T-helper 9 cell (primary cell): Measurements from ENCODE around the gene CAMK2G.
"Not testable (repeated sequence)": the region's sequence is repeated elsewhere in the genome, so short reads cannot be mapped to it uniquely, and the experiment has no call there.

Experiments
- DNase-seq: peaks from one replicate; pipeline ENCODE4 v3.0.0-alpha.2; 2020

Gene CAMK2G

DNA sequence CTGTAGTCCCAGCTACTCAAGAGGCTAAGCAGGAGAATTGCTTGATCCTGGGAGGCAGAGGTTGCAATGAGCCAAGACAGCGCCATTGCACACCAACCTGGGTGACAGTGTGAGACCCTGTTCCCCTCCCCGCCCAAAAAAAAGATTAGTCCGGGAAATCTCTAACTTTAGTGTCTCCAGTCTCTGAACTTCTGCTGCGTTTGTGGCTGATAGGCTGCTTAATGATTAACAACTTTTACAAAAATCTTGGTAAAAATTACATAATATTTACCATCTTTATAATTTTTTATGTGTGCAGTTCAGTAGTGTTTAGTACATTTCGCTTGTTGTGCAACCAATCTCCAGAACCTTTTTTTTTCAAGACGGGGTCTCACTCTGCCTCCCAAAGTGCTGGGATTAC lies 26.9 kb upstream of the CAMK2G start:
- no peak for DNase-seq

DNA sequence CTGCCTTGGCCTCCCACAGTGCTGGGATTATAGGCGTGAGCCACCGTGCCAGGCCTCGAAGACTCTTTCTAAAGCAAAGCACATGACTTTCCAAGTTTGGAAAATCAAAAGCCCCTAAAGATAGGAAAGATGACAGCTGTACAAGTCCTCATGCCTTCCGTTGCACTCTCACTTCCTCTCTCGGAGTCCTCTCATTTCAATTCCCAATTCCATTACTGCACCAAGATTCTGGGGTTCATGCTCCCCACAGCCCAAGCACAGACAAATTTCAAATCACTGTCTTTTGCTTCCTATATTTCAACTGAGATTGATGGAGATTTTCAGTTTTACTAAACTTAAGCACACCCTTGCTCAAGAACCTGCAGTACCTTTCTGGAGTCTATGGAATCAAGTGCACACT lies 25.7 kb upstream of the CAMK2G start:
- DNase-seq, result no peak

DNA sequence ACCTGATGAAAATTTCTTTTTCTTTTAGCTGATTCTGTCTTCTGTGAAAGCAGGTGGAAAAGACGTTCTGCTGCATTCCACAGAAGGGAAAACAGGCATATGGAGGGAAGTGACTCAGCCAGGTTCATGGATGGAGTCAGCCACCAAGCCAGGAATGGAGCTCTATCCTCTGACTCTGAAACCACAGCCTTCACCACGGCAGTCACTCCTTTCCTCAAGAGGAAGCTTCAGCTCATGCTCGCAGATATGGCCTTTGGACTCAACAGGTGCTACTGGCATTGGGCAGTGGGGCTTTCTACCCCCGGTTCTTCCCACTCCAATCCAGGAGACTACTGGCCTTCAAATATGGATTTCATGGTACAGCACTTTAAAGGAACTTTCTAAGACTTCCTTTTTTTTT lies 25.1 kb upstream of the CAMK2G start:
- DNase-seq, result no peak

DNA sequence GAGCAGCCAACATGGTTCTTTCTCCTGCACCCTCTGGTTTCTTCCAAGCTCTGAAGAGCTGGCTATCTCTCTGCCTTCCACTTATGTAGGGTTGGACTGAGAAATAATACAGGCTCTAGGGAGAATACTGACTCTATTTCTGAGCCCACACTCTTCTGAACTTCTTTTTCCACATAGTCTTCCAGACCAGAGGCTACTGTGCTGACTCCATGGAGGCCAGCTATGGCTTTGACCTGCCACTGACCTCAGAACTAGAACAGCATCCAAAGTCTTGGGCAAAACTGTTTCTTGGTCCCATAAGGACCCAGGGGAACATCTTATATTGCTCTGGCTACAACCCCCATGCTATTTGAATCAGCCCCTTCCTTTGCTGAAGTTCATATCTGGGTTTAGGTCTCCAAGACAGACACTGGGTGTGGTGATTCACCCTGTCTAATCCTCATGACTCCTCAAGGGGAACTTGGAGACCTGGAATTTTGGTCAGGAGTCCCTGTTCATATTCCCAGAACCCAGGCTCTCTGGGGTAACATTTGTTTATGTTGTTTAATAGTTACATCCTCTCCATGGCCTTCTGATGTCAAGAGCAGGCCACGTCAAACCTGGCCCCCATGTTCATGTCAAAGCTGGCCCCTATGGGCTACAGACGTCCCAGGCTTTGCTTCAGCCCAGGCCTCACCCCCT lies 24.5 kb upstream of the CAMK2G start:
- no peak for DNase-seq

DNA sequence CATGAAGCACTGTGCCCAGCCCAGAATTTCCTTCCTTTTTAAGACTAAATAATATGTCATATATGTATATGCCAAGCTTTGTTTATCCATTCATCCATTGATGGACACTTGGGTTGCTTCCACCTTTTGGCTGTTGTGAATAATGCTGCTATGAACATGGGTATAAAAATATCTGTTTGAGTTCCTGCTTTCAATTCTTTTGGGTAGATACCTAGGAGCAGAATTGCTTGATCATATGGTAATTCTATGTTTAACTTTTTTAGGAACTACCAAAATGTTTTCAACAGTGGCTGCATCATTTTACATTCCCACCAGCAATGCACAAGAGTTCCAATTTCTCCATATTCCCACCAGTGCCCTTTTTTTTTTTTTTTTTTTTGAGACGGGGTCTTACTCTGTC lies 23.3 kb upstream of the CAMK2G start:
- DNase-seq, result no peak

DNA sequence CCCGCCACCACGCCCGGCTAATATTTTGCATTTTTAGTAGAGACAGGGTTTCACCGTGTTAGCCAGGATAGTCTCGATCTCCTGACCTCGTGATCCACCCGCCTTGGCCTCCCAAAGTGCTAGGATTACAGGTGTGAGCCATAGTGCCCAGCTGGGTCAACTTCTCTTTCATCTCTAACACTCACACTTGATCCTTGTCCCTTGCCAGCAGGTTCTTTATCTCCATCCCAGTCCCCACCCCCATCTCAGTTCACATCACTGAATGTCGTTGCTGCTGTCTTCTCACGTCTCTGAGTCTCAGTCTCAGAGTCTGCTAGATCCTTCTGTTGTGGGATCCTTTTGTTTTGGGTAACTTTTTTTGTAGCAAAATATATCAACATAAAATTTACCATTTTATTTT lies 21.0 kb upstream of the CAMK2G start:
- DNase-seq, result not testable (repeated sequence)

DNA sequence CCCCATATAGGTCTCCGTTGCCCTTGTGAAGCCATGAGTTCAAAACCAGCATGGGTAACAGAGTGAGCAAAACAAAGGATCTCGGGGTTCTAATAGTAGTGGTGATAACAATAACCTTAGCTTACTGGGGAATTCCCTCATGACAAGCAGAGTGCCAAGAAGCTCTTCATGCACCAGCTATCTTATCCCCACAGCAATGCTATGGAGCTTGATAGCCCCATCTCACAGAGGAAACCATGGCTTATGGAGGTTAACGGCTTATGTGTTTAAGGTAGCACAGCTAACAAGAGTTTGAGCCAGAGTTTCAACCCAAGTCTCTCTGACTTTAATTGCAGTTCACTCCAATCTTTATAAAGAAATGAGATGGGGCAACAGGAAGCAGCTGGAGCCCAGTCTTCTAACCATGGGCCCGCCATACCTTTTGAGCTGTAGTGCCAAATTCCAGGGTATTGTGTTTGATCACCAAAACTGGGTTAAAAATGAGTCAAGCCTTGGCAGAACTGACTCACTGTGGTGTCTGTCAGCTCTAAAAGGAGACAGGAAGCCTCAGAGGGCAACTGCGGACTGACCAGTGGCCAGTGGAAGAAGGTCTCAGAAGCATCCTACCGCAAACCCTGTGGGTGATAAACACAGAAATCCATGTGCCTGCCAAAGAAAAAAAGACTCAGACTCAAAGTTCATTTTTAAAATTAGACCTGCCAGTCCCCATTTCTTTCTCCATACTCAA lies 20.1 kb upstream of the CAMK2G start:
- DNase-seq, result no peak

DNA sequence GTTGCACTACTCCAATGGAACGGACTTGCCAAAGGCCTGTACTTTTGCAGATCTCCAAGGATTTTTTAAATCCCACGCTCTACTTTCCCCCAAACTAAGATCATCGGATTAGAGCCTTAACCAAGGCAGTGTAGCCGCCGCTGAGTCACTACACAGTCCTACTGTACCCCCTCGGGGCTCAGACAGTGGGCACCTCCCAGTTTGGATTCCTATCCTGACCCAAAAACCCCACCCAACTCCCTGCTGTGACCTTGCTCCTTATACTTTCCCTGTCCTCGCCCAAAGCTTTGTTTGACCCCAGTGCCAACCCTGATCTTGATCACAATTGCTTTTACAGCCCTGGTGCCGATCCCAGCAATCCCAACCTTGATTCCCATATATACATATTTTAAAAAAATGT lies 19.1 kb upstream of the CAMK2G start:
- no peak for DNase-seq

DNA sequence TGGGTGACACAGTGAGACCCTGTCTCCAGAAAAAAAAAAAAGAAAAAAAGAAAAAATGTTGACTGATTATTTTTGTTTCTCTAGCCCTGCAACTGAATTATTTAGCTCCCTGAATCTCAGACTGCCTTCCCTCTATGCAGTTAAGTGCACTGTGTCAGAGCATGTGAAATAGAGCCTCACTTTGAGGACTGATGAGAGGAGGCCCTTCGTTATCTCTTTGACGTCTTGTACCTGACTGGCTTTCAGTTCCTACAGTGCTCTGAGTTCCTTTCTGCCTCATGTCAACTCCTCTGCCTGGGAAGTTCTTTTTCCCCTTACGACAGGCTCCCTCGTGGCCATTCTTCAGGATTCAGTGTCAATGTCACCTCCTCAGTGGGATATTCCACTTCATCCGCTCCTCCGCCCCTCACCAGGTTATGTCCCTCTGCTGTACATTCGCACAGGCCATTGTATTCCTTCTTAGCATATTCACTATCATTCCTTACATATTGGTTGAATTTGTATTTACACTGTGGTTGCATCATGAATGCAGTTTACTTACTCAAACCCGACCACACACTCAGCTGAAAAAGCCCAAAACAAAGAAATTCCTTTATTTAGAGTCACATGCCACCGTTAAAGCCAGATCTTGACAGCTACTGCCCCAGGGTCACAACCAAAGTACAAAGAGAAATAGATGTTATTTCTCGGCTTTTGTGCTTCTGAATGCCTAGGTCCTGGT lies 18.1 kb upstream of the CAMK2G start:
- DNase-seq, result no peak

DNA sequence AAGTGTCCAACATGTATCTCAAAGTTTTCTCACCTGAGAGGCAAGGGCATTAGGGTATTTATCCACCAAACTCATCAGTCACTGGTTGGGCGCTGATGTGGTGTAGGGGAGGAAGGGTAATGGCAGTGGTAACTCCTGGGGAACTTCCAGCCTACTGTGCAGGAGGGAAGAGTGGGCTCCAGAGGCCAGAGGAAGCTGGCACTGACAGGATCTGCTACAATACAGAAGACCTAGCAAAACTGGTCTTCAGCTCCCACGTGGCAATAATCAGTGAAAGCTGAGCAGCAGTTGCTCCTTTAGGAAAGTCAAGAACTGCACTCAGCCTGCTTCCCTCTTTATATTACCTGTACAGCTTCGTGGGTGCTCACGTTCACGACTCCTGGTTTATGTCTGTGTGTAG lies 17.2 kb upstream of the CAMK2G start:
- no peak for DNase-seq

DNA sequence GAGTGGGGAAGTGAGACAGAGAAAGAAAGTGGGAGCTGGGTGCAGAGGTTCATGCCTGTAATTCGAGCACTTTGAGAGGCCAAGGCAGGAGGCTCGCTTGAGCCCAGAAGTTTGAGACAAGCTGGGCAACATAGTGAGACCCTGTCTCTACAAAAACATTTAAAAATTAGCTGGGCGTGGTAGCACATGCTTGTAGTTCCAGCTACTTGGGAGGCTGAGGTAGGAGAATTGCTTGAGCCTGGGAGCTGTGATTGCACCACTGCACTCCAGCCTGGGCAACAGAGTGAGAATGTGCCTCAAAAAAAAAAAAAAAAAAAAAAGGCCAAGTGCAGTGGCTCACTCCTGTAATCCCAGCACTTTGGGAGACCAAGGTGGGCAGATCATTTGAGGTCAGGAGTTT lies 16.5 kb upstream of the CAMK2G start:
- not testable (repeated sequence) for DNase-seq

DNA sequence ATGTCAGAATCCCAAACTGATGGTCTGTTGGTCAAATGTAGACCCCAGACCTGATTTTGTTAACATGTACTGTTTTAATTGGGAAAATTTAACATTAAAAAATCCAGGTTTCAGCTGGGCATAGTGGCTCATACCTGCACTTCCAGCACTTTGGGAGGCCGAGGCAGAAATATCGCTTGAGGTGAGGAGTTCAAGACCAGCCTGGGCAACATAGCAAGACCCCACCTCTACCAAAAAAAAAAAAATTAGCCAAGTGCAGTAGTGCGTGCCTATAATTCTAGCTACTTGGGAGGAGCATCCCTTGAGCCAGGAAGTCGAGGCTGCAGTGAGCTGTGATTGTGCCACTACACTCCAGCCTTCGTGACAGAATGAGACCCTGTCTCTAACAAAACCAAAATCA lies 15.9 kb upstream of the CAMK2G start:
- no peak for DNase-seq

DNA sequence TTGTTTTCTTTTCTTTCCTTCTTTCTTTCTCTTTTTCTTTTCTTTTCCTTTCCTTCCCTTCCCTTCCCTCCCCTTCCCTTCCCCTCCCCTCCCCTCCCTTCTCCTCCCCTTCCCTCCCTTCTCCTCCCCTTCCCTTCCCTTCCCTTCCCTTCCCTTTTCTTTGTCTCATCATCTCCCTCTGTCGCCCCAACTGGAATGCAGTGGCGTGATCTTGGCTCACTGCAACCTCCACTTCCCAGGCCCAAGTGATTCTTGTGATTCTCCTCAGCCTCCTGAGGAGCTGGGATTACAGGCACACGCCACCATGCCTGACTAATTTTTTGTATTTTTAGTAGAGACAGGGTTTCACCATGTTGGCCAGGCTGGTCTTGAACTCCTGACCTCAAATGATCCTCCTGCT lies 15.1 kb upstream of the CAMK2G start:
- not testable (repeated sequence) for DNase-seq

DNA sequence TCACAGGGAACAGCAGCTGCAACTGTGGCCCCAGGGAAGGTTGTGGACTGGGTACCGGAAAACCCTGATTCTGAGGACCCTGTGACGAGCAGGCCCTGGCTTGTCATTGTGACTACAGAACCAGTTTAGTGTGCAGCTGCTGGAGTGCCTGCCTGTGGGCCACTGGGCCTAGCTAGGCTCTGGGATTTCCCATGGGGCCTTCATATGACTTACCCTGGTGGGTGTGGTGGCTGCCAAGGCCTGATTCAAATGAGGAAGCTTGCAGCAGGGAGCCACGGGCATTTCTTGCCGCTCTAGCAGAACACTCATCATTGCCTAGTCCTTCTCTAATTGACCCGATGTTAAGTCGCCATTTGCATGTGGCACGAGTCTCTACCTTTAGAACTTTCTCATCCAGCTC lies 14.7 kb upstream of the CAMK2G start:
- DNase-seq, result no peak

DNA sequence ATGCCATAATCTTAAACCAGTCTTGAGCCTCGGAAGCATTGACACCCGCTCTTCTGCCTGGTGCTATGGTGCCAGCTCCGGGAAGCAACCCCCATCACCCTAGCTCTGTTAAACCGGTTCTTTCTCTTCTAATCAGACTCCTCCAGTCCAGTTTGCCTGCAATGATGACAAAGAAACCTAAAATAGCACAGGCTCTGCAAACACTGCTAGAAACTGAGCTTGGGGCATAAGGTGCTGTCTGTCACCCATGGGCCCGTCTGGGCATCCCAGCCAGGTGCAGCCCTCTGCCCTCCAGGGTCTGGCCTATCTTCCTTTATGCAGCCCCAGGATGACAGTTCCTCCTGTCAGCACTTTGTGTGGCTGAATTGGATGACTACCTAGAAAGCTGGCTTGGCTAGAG lies 14.2 kb upstream of the CAMK2G start:
- DNase-seq, result no peak

DNA sequence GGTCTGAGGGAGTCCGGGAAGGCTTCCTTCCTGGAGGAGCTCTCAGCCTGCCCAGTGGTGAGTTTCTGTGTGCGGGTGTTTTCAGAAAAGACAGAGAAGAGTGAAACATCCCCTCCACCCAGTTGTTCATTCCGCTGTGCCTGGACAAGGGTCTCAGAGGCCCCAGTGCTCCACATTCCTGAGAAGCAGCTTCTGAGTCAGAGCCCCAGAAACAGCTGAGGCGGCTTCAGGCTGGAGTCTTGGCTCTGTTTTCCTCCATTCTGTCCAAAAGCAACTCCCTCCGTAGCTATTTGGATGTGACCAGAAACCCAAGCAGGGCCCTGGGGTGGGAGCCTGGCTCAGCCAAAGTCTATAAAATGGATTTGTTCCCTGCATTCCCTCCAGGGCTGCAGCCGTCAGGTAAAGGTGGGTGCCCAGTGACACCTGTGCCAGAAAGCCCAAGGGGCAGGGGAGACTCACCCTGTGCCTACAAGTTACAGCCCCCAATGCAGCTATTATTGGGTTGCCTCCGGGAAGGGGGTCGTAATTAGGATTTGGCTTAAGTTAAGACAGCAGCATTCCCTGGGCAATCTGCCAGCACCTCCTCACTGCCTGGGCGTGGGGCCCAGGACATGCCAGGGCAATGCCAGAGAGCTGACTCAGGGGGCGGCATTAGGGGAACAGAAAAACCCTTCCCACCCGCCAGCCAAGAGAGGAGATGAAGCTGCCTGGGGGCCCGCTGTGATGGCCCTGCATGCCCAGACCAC lies 13.1 kb upstream of the CAMK2G start:
- DNase-seq, result no peak

DNA sequence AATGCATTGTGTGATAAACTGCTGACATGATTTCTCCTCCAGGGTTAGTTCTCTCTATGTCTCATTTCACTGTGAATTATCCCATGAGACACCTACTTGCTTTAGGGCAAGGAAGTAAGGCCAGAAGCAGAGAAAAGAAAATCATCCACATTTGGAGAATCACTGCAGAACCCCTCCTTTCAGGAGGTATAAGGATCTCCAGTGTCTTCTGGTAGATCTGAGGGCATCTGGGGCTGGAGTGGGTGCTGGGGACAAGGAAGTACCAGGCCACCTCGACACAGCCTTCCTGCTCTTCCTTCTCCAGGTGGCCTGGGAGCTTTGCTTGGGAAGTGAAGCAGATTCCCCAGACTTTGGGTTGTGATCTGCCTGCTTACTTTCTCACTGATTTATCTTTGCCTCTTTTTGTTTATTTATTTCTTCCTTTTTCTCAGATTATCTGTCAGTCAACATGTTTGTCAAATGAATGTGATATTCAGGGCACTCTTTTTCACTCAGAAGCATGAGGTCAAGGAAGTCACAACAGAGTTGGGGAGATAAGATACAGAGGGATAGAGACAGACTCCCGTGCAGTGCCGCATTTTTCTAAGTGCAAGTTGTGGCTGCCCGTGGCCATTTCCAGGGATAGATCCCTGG lies 12.4 kb upstream of the CAMK2G start:
- DNase-seq, result no peak

DNA sequence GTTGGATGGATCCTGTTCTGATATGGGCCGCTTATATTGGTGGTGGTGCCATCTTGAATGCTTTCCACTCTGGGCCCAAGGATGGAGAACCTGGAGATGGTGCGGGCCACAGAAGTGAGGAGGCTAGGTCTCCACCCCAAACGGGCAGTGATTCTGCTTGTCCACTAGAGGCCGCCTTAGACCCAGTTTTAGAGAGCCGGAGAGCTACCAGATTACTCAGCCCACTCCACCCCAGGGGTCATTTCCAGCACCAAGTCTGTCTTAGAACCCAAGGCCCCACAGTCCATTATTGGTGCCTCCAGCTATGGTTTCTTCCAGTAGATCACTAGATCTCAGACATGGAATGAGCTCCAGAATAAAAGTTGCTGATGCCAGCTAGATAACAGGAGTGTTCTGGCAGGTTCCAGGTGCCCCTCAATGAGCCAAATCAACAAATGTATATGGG lies 11.8 kb upstream of the CAMK2G start:
- peak; percentile 53 for DNase-seq

DNA sequence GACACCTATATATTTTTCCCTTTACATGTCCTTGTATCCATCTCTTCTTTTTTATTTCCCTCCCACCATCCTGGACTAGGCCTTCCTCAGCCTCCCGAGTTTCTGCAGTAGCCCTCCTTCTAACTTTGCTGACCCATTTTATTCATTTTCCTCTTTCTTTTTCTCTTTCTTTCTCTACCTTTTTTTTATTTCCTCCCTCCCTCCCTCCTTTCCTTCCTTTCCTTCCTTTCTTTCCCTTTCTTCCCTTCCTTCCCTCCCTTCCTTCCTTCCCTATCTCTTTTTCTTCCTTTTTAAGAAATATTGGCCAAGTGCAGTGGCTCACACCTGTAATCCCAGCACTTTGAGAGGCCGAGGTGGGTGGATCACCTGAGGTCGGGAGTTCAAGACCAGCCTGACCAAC lies 9.7 kb upstream of the CAMK2G start:
- DNase-seq, result no peak

DNA sequence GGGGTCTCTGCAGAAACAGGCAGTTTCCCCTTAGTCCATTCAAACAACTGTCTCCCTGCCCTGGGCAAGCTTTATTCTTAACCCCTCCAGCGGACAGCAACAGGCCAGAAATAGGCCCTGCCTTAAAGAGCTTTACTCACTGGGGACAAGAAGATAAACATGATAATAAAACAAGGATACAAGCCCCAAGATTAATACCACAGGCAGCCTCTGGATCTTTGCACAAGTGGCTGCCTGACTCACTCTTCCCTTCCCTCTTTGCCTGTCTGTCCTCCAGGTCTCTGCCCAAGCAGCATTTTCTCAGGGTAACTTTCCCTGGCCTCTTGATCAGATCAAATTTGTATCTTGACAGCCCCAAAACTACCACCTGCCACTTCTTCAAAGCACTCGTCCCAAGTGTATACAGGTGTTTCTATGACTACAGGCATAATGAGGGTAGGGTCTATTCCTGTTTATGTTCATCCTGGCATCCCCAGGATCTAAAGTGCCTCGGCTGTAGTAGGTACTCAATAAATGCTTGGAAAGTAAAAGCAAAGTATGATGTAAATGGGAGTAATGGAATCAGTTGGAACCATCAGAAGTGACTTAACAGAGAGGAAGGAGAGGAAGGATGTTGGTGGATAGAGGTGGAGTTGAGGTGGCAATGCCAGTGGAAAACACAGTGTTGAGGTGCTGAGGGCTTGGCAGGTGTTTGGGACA lies 7.0 kb upstream of the CAMK2G start:
- no peak for DNase-seq

DNA sequence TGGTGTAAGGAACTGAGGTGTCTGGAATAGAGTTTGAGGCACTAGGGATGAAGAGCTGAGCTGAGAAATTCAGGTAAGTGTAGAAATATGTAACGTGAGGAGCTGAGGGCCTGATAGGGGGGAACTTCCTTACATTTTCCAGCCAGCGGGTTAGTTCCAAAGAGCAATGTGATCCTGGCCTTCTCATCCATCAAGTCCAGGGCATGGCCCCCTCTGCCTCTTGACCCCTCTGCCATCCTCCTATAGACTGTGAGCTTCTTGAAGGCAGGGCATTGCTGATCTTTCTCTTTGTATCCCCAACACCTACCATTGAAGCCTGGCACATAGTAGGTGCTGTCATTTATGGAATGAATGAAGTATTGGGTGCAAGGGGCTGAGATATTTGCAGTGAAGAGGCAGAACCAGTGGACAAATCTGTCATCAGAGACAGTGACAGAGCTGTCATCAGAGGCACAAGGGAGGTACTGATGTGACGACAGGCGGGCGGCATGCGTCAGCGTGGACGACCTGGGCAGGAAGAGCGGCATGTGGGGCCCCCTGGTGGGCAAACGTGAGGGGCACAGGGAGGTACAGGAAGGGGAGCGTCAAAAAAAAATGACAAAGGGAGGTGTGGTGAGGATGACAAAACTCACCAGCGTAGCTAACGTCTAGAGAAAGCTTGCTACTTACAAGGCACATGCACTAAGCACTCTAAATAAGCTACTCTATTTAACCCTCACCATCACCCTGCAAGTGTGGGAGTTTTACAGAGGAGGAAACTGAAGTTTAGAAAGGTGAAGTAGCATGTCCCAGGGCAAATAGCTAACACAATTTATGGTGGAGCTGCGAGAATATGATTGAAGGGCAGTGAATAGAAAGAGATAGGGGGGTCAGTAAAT lies 5.2 kb upstream of the CAMK2G start:
- peak; percentile 93 for DNase-seq
